Measurements from ENCODE around the gene CTNND1. TPM values are rescaled to one million over a fixed set of nuclear protein-coding genes. Genes with fewer than 3 reads are reported as not detected.

The CTNND1 gene
- total and polyA plus RNA-seq, 9 of the 15 experiments (the other 6 are each of a cell fraction or from before 2014, with no cell fraction given), result 11.1 to 74.0 (median 43.3) TPM

DNA sequence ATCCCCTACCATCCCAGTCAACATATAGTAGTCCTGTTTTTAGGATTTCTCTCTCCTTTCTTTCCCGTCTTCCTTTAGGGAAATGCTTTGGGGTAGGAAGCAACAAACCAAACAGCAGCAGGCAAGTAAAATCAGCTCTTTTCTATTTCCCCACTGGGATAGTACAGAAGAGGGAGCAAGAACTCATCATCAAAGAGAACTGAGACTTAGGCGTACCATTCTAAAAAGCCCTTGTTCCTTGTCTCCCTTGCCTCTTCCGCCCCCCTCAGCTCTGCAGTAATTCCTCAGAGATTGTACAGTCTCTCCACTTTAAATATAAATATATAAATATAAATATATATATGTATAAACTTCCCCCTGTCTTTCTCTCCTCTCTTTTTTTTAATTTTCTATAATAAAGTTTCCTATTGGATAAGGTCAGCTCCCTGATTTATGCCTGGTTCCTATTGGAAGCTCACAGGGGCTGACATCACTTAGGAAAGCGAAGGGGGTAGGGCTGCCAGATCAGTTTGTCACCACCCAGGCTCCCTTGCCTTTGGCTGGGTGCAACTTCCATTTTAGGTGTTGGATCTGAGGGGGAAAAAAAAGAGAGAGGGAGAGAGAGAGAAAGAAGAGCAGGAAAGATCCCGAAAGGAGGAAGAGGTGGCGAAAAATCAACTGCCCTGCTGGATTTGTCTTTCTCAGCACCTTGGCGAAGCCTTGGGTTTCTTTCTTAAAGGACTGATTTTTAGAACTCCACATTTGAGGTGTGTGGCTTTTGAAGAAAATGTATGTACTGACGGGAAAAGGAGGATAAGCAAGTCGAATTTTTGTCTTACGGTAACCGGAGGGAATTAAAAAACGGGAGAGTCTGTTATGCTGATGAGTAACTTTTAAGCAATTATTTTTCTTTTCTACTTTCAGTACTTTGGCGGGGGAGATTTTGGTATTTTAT is at the start of gene CTNND1 (continued):
- TF ChIP-seq, protein P1, sequence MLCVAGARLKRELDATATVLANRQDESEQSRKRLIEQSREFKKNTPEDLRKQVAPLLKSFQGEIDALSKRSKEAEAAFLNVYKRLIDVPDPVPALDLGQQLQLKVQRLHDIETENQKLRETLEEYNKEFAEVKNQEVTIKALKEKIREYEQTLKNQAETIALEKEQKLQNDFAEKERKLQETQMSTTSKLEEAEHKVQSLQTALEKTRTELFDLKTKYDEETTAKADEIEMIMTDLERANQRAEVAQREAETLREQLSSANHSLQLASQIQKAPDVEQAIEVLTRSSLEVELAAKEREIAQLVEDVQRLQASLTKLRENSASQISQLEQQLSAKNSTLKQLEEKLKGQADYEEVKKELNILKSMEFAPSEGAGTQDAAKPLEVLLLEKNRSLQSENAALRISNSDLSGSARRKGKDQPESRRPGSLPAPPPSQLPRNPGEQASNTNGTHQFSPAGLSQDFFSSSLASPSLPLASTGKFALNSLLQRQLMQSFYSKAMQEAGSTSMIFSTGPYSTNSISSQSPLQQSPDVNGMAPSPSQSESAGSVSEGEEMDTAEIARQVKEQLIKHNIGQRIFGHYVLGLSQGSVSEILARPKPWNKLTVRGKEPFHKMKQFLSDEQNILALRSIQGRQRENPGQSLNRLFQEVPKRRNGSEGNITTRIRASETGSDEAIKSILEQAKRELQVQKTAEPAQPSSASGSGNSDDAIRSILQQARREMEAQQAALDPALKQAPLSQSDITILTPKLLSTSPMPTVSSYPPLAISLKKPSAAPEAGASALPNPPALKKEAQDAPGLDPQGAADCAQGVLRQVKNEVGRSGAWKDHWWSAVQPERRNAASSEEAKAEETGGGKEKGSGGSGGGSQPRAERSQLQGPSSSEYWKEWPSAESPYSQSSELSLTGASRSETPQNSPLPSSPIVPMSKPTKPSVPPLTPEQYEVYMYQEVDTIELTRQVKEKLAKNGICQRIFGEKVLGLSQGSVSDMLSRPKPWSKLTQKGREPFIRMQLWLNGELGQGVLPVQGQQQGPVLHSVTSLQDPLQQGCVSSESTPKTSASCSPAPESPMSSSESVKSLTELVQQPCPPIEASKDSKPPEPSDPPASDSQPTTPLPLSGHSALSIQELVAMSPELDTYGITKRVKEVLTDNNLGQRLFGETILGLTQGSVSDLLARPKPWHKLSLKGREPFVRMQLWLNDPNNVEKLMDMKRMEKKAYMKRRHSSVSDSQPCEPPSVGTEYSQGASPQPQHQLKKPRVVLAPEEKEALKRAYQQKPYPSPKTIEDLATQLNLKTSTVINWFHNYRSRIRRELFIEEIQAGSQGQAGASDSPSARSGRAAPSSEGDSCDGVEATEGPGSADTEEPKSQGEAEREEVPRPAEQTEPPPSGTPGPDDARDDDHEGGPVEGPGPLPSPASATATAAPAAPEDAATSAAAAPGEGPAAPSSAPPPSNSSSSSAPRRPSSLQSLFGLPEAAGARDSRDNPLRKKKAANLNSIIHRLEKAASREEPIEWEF (CRISPR knock-in tag; IDR thresholded peaks at IDR 0.05), result no peak
- TF ChIP-seq EP400 (IDR thresholded peaks at IDR 0.05) (peak; percentile 86), GATAD2A (IDR thresholded peaks at IDR 0.05) (peak; percentile 44; the same call in 1 of the 2 replicates), NEUROD1 (IDR thresholded peaks at IDR 0.05; ENCODE audit: borderline replicate concordance, low read depth, low read length, partially characterized antibody) (peak; percentile 73), NFE2 (IDR thresholded peaks at IDR 0.05; ENCODE audit: low read depth) (no peak), HNRNPL (IDR thresholded peaks at IDR 0.05; ENCODE audit: low read depth, low read length) (no peak)
- TF ChIP-seq, protein P2, sequence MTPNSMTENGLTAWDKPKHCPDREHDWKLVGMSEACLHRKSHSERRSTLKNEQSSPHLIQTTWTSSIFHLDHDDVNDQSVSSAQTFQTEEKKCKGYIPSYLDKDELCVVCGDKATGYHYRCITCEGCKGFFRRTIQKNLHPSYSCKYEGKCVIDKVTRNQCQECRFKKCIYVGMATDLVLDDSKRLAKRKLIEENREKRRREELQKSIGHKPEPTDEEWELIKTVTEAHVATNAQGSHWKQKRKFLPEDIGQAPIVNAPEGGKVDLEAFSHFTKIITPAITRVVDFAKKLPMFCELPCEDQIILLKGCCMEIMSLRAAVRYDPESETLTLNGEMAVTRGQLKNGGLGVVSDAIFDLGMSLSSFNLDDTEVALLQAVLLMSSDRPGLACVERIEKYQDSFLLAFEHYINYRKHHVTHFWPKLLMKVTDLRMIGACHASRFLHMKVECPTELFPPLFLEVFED (CRISPR knock-in tag; conservative IDR thresholded peaks at IDR 0.05), result 0 out of 2 replicates have a peak, but pooled peaks have one; percentile 47
- TF ChIP-seq, protein P3, sequence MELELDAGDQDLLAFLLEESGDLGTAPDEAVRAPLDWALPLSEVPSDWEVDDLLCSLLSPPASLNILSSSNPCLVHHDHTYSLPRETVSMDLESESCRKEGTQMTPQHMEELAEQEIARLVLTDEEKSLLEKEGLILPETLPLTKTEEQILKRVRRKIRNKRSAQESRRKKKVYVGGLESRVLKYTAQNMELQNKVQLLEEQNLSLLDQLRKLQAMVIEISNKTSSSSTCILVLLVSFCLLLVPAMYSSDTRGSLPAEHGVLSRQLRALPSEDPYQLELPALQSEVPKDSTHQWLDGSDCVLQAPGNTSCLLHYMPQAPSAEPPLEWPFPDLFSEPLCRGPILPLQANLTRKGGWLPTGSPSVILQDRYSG (tag; conservative IDR thresholded peaks at IDR 0.05; ENCODE audit: low read depth), result no peak
- TF ChIP-seq, protein P4, sequence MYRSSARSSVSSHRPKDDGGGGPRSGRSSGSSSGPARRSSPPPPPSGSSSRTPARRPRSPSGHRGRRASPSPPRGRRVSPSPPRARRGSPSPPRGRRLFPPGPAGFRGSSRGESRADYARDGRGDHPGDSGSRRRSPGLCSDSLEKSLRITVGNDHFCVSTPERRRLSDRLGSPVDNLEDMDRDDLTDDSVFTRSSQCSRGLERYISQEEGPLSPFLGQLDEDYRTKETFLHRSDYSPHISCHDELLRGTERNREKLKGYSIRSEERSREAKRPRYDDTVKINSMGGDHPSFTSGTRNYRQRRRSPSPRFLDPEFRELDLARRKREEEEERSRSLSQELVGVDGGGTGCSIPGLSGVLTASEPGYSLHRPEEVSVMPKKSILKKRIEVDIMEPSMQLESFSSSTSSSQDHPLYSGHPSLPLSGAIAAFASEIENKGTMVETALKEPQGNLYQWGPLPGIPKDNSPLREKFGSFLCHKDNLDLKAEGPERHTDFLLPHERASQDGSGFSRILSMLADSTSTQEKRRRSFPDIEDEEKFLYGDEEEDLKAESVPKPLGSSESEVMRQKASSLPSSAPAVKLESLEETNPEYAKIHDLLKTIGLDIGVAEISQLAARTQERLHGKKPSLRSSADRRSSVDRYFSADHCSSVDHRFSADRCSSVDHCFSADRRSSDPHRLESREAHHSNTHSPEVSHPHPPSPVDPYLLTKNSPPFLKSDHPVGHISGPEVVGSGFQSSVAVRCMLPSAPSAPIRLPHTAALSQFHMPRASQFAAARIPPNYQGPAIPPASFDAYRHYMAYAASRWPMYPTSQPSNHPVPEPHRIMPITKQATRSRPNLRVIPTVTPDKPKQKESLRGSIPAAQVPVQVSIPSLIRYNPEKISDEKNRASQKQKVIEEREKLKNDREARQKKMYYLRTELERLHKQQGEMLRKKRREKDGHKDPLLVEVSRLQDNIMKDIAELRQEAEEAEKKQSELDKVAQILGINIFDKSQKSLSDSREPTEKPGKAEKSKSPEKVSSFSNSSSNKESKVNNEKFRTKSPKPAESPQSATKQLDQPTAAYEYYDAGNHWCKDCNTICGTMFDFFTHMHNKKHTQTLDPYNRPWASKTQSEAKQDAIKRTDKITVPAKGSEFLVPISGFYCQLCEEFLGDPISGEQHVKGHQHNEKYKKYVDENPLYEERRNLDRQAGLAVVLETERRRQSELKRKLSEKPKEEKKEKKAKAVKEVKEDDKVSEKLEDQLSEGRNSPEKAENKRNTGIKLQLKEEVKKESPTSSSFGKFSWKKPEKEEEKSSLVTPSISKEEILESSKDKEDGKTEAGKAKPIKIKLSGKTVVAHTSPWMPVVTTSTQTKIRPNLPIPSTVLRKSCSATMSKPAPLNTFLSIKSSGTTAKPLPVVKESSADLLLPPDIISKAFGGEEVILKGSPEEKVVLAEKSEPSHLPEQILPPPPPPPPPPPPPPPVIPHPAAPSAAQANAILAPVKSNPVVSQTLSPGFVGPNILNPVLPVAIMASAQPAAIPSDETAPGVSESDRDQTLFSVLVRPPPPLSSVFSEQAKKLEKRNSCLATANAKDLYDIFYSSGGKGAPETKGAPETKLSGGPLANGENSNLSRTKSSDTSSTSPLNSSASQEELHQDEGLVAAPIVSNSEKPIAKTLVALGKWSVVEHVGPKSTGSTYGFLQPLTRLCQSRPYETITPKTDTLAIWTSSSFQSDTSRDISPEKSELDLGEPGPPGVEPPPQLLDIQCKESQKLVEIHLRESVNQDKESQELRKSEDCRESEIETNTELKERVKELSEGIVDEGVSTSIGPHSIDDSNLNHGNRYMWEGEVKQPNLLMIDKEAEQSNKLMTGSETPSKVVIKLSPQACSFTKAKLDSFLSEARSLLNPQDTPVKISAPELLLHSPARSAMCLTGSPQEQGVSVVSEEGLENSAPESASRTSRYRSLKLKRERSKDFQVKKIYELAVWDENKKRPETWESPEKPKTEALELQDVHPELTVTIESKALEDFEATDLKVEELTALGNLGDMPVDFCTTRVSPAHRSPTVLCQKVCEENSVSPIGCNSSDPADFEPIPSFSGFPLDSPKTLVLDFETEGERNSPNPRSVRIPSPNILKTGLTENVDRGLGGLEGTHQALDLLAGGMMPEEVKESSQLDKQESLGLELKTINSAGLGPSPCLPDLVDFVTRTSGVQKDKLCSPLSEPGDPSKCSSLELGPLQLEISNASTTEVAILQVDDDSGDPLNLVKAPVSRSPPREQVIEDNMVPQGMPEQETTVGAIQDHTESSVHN (IDR thresholded peaks at IDR 0.05; ENCODE audit: borderline replicate concordance in 1 of 2, low read depth in 1 of 2), result peak in 1 of 2 experiments; percentile 54; a peak in 1 of 4 replicates

All from K562 (cell line).